ENCODE measurements around the gene MATN1.
"Not testable (repeated sequence)": the region's sequence is repeated elsewhere in the genome, so short reads cannot be mapped to it uniquely, and the experiment has no call there.

MATN1 gene

DNA sequence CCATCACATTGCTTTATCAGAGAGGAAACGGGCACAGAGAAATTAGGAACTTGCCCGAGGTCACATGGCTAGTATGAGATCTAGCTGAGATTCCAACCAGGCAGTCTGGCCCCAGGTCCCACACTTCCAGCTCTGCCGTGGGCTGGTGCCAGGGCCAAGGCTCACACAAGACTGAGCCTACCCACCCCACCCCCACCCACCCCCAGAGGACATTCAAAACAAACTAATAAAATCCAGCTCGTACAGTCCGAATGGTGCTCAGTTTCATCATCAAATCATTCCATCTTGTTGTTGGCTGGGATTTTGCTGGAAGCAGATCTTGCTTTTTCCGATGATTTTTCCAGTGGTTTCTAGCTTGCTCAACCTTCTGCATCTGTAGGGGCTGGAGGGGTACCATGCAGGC lies 27.9 kb downstream of the MATN1 start:
- Histone ChIP-seq H3K27ac (ENCODE audit: low read depth, low read length) (peak overlapping the region; percentile 49), H3K9ac (ENCODE audit: low read length) (no peak overlapping the region), H3K9me3 (ENCODE audit: low read length) (no peaks in the 10 kb centered on the region), H3K4me1 (ENCODE audit: insufficient read depth, low read length) (peaks cover 36% of the 10 kb centered on the region), H3K36me3 (ENCODE audit: insufficient read depth, low read length) (no peaks in the 10 kb centered on the region), H3K27me3 (ENCODE audit: control insufficient read depth in 1 of 2, insufficient read depth in 2 of 2, low read length in 2 of 2) (no peaks in the 10 kb centered on the region), H3K4me3 (ENCODE audit: low read depth in 1 of 2, low read length in 2 of 2) (peak overlapping the region in 1 of 2 donors; percentile 20)

DNA sequence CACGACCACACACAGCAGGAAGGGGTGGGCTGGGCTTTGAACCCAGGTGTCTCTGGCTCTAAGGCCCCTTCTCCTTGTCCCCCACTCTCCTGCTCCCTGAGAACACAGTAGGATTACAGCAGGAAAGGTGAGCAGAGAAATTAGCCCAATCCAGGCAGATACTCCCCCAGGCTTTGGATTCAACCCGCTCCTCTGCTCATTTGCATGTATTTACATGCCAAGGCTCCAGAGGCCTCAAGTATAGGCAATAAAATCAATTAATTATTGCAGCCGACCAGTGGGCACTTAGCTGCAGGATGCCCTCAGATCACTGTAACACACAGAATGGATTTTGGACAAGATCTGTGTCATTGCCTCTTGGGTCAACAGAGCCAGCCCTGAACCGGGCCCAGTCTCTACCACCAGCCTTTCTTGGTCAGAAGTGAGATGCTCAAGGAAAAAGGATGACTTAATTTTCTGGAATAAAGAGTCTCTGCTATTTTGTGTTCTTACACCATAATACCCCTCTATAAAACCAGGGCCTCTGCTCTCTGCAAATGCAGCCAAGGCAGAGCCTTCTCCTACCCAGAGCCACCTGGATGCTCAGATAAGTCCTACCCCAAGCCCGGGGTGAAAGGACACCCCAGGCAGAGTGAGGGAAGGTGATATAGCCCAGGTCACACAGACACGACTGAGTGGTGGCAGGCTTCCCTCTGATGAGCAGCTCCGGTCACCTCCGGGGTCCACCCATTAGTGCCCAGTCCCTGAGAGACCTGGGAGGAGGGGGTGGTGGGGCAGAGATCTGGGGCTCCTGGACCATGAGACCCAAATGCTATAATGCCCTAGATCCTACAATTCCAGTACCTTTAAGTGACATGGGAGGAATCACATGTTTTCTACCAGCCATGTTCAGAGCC lies 28.9 kb downstream of the MATN1 start:
- Histone ChIP-seq H3K36me3 (ENCODE audit: insufficient read depth, low read length) (no peaks in the 10 kb centered on the region), H3K9ac (ENCODE audit: low read length) (no peak overlapping the region), H3K4me3 (ENCODE audit: low read depth in 1 of 2, low read length in 2 of 2) (no peak overlapping the region), H3K4me1 (ENCODE audit: insufficient read depth, low read length) (peaks cover 36% of the 10 kb centered on the region), H3K27me3 (ENCODE audit: control insufficient read depth in 1 of 2, insufficient read depth in 2 of 2, low read length in 2 of 2) (no peaks in the 10 kb centered on the region), H3K9me3 (ENCODE audit: low read length) (no peaks in the 10 kb centered on the region), H3K27ac (ENCODE audit: low read depth, low read length) (peak overlapping the region; percentile 49)

DNA sequence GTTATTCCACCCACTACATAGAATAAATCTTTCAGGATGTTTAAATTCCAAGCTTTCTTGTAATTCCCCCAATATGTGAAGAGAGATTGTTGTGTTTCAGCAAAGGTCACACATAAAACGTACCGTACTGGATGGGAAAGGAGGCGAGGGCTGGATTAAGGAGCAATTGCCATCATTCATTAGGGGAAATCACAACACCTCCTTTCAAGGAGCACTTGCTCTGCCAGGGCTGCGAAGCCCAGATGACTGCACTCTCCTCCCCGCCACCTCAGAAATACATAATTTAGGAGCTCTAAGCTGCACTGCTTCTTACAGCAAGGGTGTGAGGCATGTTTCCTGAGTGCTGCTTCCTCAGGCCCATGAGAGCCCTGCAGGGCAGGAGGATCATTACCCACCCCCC lies 29.6 kb downstream of the MATN1 start:
- H3K27me3 ChIP-seq (ENCODE audit: control insufficient read depth in 1 of 2, insufficient read depth in 2 of 2, low read length in 2 of 2) = no peaks in the 10 kb centered on the region
- no peak overlapping the region for H3K27ac ChIP-seq (ENCODE audit: low read depth, low read length)
- H3K4me1 ChIP-seq (ENCODE audit: insufficient read depth, low read length) = peaks cover 36% of the 10 kb centered on the region
- no peak overlapping the region for H3K4me3 ChIP-seq (ENCODE audit: low read depth in 1 of 2, low read length in 2 of 2)
- no peaks in the 10 kb centered on the region for H3K36me3 ChIP-seq (ENCODE audit: insufficient read depth, low read length)
- no peak overlapping the region for H3K9ac ChIP-seq (ENCODE audit: low read length)
- H3K9me3 ChIP-seq (ENCODE audit: low read length) = no peaks in the 10 kb centered on the region

DNA sequence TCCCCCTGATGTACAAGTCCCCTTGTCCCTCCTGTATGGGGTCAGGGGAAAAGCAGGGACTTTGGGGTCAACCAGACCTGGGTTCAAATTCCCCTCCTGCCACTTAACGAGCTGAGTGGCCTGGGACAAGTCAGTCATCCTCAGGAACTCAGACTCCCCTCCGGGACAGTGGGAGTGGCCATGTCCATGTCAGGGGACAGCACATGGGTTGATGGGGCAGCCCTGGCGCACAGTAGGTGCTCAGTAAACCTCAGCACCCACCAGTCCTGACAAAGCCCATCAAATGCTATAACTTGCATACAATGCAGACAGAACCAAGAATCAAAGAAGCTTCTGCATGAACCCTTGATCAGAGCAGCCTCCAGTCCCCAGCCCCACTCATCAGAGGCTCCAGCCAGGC lies 30.0 kb downstream of the MATN1 start:
- Histone ChIP-seq H3K4me1 (ENCODE audit: insufficient read depth, low read length) (peaks cover 33% of the 10 kb centered on the region), H3K9ac (ENCODE audit: low read length) (no peak overlapping the region), H3K27ac (ENCODE audit: low read depth, low read length) (peak overlapping the region; percentile 29), H3K4me3 (ENCODE audit: low read depth in 1 of 2, low read length in 2 of 2) (no peak overlapping the region), H3K27me3 (ENCODE audit: control insufficient read depth in 1 of 2, insufficient read depth in 2 of 2, low read length in 2 of 2) (no peaks in the 10 kb centered on the region), H3K9me3 (ENCODE audit: low read length) (no peaks in the 10 kb centered on the region), H3K36me3 (ENCODE audit: insufficient read depth, low read length) (no peaks in the 10 kb centered on the region)

DNA sequence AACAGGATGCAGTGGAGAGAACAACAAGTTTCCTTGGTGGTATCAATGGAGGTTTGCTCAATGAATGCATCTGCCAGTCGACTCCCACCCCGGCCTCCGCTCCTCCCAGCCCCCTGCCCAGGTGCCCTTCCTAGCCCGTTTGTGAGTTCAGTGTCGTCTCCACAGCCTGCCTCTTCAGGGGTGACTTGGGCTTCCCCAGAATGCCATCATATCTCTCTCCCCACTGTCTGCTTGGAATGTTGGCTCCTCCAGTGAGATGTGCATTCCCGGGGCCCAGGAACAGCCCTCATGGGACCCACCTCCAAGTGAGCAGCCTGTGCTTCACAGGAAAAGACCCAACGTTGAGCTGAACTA lies 30.5 kb downstream of the MATN1 start:
- no peak overlapping the region for H3K4me3 ChIP-seq (ENCODE audit: low read depth in 1 of 2, low read length in 2 of 2)
- H3K4me1 ChIP-seq (ENCODE audit: insufficient read depth, low read length) = peaks cover 29% of the 10 kb centered on the region
- H3K9me3 ChIP-seq (ENCODE audit: low read length) = no peaks in the 10 kb centered on the region
- H3K27me3 ChIP-seq (ENCODE audit: control insufficient read depth in 1 of 2, insufficient read depth in 2 of 2, low read length in 2 of 2) = no peaks in the 10 kb centered on the region
- no peaks in the 10 kb centered on the region for H3K36me3 ChIP-seq (ENCODE audit: insufficient read depth, low read length)
- H3K27ac ChIP-seq (ENCODE audit: low read depth, low read length) = peak overlapping the region; percentile 29
- no peak overlapping the region for H3K9ac ChIP-seq (ENCODE audit: low read length)

DNA sequence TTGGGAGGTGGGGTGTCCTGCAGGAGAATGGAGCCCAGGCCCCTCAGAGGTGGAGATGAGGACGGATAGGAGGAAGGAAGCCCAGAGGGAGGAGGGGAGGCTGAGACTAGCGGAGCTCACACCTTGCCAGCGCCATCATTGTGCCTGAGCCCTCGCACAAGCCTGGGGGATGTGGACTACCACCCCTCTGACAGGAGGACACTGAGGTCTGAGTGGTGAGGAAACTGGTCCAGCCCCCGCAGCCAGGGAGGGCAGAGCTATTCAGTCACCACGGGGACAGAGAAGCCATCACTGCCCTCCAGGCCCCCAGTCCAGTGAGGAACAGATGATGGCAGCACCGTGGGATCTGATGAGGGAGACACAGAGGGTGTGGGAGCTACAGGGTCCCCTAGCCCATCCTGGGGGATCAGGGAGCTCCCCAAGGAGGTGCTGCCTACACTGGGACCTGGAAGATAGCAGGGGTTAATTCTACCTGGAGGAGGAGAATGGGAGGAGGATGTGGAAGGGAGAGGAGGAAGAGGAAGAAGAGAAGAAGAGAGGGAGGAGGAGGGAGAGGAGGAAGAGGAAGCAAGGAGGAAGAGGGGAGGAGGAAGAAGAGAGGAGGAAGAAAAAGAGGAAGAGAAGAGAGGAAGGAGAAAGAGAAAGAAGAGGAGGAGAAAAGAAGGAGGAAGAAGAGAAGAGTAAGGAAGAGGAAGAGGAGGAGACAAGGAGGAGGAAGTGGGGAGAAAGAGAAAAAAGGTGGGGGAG lies 31.0 kb downstream of the MATN1 start:
- H3K27me3 ChIP-seq (ENCODE audit: control insufficient read depth in 1 of 2, insufficient read depth in 2 of 2, low read length in 2 of 2) = no peaks in the 10 kb centered on the region
- no peak overlapping the region for H3K9ac ChIP-seq (ENCODE audit: low read length)
- H3K4me1 ChIP-seq (ENCODE audit: insufficient read depth, low read length) = peaks cover 23% of the 10 kb centered on the region
- no peak overlapping the region for H3K4me3 ChIP-seq (ENCODE audit: low read depth in 1 of 2, low read length in 2 of 2)
- H3K36me3 ChIP-seq (ENCODE audit: insufficient read depth, low read length) = no peaks in the 10 kb centered on the region
- no peak overlapping the region for H3K27ac ChIP-seq (ENCODE audit: low read depth, low read length)
- H3K9me3 ChIP-seq (ENCODE audit: low read length) = no peaks in the 10 kb centered on the region

DNA sequence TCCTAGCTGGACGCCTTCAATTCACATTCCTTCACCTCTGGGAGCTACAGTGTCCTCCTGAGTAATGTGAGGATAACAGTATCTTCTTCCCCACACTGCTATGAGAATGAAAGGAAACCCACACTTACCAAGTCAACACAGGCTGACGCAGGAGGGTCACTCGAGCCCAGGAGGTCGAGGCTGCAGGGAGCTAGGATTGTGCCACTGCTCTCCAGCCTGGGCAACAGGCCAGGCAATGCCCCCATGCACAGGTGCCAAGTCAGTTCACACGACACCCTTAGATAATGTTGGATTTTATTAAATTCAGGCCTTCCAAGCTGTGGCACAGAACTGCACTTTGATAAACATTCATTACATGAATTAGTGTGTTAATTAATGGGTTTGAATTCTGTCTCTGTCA lies 31.9 kb downstream of the MATN1 start:
- Histone ChIP-seq H3K36me3 (ENCODE audit: insufficient read depth, low read length) (no peaks in the 10 kb centered on the region), H3K4me3 (ENCODE audit: low read depth in 1 of 2, low read length in 2 of 2) (no peak overlapping the region), H3K4me1 (ENCODE audit: insufficient read depth, low read length) (peaks cover 20% of the 10 kb centered on the region), H3K9me3 (ENCODE audit: low read length) (no peaks in the 10 kb centered on the region), H3K27me3 (ENCODE audit: control insufficient read depth in 1 of 2, insufficient read depth in 2 of 2, low read length in 2 of 2) (peaks cover 0 to 5% of the 10 kb centered on the region in 2 donors), H3K27ac (ENCODE audit: low read depth, low read length) (no peak overlapping the region), H3K9ac (ENCODE audit: low read length) (no peak overlapping the region)

DNA sequence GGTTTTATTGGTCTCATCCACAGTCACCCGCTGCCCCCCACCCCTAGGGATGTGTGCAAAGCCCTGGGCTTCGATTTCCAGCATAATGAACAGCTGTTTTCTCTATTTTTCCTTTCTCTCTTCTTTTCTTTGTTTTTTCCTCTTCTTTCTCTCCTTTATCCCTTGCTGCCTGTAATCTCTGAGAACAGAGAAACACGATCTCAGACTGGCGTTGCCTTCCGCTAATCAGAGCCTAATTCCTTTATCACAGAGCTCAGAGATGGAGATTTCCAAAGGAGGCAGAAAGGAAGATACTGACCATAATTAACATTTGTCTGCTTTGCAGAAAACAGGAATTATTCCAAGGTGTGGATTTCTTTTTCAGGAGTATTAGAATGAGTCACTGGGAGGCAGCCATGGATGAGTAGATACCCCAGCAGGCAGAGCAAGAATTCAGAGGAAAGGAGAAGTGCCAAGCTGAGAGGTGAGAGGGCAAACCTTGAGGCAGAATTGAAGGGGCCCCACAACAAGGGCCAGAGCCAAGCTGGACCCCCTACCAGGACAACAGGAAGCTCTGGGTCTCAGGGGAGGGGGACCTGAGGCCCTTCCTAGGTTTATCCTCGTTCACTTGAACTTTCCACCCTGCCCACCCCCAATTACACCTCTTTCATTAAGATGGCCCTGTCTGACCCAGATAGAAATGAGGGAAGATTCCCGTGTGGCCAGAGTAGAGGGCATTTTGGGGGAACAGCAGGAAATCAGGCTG lies 33.3 kb downstream of the MATN1 start:
- no peak overlapping the region for H3K27ac ChIP-seq (ENCODE audit: low read depth, low read length)

DNA sequence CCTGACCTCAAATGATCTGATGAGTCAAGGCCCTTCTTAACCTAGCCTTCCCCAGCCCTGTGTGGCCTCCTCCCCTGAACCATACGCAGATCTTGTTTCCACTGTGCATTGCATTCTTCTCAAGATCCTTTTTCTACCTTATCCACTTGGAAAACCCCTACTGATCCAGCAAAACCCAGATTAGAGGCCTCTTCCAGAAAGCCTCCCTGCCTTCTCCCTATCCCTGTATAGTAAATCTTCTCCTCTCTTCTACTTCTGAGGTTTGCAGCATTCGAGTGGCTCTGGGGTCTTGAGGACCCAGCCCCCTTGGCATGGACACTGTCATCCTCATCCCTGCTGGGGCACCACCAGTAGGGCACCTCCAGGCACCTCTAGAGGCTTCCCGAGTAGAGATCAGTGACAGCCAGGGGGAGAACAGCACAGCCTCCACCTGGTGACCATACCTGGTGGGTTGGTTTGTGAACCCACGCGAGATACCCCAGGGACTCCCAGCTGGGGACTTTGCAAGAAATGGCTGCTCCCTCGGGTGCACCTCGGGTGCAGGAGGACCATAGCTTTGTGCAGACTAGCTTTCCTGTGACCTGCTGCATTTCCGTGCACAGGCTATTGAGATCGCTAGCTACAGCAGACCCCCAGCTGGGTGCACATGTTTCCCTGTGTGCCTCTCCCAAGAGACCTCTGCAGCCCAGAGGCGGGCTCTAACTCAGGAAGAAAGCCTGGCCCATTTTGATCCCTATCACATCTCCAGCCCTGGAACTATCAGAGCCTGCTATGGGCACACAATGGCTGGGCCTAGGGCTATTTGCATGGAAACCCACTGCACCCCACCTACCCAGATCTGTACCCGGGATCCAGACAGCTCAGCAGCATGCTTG lies 34.2 kb downstream of the MATN1 start:
- H3K4me3 ChIP-seq (ENCODE audit: low read depth in 1 of 2, low read length in 2 of 2) = no peak overlapping the region
- H3K27me3 ChIP-seq (ENCODE audit: control insufficient read depth in 1 of 2, insufficient read depth in 2 of 2, low read length in 2 of 2) = peaks cover 8 to 24% of the 10 kb centered on the region in 2 donors
- H3K4me1 ChIP-seq (ENCODE audit: insufficient read depth, low read length) = peaks cover under 1% of the 10 kb centered on the region

More for the DNA sequence above, 33.3 kb downstream of the MATN1 start:
- H3K36me3 ChIP-seq (ENCODE audit: insufficient read depth, low read length) = no peaks in the 10 kb centered on the region
- H3K9ac ChIP-seq (ENCODE audit: low read length) = no peak overlapping the region
- peaks cover 10% of the 10 kb centered on the region for H3K4me1 ChIP-seq (ENCODE audit: insufficient read depth, low read length)
- H3K9me3 ChIP-seq (ENCODE audit: low read length) = no peaks in the 10 kb centered on the region
- no peak overlapping the region for H3K4me3 ChIP-seq (ENCODE audit: low read depth in 1 of 2, low read length in 2 of 2)
- H3K27me3 ChIP-seq (ENCODE audit: control insufficient read depth in 1 of 2, insufficient read depth in 2 of 2, low read length in 2 of 2) = peaks cover 0 to 14% of the 10 kb centered on the region in 2 donors

DNA sequence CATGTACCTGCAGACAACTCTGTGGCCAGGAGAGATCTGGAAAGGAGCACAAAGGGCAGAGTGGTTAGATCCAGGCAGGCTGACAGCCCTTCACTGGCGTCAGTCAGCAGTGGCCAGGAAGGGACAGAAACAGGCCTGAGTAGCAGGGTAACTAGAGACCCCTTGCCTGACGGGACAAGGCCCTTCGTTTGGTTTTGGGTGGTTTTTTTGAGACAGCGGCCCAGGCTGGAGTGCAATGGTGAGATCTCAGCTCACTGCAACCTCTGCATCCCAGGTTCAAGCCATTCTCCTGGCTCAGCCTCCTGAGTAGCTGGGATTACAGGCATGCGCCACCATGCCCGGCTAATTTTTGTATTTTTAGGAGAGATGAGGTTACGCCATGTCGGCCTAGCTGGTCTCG lies 34.9 kb downstream of the MATN1 start:
- peaks cover 13 to 29% of the 10 kb centered on the region in 2 donors for H3K27me3 ChIP-seq (ENCODE audit: control insufficient read depth in 1 of 2, insufficient read depth in 2 of 2, low read length in 2 of 2)
- not testable (repeated sequence) for H3K9me3 ChIP-seq (ENCODE audit: low read length); H3K4me3 ChIP-seq (ENCODE audit: low read depth in 1 of 2, low read length in 2 of 2)

More for the DNA sequence above, 34.2 kb downstream of the MATN1 start:
- H3K9me3 ChIP-seq (ENCODE audit: low read length) = no peaks in the 10 kb centered on the region
- no peak overlapping the region for H3K9ac ChIP-seq (ENCODE audit: low read length)
- no peak overlapping the region for H3K27ac ChIP-seq (ENCODE audit: low read depth, low read length)
- H3K36me3 ChIP-seq (ENCODE audit: insufficient read depth, low read length) = no peaks in the 10 kb centered on the region

More for the DNA sequence above, 34.9 kb downstream of the MATN1 start:
- not testable (repeated sequence) for H3K4me1 ChIP-seq (ENCODE audit: insufficient read depth, low read length); H3K36me3 ChIP-seq (ENCODE audit: insufficient read depth, low read length); H3K27ac ChIP-seq (ENCODE audit: low read depth, low read length); H3K9ac ChIP-seq (ENCODE audit: low read length)
